ENCODE results near the gene DOK6.

The DOK6 gene

DNA sequence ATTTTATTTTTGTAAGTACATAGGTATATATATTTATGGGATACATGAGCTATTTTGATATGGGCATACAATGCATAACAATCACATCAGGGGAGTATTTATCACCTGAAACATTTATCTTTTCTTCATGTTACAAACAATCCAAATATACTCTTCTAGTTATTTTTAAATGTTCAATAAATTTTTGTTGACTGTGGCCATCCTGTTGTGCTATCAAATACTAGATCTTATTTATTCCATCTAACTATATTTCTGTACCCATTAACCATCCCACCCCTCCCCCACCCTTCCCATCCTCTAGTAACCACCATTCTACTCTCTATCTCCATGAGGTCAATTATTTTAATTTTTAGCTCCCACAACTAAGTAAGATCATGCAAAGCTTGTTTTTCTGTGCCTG lies 390.0 kb downstream of the DOK6 start:
- no peak overlapping the region for H3K4me3 ChIP-seq (replicated peaks in 1 of 2; ENCODE audit: low read depth in 2 of 2, low read length in 2 of 2)
- DNase-seq (ENCODE audit: low read depth in 2 of 2) = no peak
- TF ChIP-seq, protein P1, sequence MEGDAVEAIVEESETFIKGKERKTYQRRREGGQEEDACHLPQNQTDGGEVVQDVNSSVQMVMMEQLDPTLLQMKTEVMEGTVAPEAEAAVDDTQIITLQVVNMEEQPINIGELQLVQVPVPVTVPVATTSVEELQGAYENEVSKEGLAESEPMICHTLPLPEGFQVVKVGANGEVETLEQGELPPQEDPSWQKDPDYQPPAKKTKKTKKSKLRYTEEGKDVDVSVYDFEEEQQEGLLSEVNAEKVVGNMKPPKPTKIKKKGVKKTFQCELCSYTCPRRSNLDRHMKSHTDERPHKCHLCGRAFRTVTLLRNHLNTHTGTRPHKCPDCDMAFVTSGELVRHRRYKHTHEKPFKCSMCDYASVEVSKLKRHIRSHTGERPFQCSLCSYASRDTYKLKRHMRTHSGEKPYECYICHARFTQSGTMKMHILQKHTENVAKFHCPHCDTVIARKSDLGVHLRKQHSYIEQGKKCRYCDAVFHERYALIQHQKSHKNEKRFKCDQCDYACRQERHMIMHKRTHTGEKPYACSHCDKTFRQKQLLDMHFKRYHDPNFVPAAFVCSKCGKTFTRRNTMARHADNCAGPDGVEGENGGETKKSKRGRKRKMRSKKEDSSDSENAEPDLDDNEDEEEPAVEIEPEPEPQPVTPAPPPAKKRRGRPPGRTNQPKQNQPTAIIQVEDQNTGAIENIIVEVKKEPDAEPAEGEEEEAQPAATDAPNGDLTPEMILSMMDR (IDR thresholded peaks at IDR 0.05; ENCODE audit: low read depth, low read length) = no peak

DNA sequence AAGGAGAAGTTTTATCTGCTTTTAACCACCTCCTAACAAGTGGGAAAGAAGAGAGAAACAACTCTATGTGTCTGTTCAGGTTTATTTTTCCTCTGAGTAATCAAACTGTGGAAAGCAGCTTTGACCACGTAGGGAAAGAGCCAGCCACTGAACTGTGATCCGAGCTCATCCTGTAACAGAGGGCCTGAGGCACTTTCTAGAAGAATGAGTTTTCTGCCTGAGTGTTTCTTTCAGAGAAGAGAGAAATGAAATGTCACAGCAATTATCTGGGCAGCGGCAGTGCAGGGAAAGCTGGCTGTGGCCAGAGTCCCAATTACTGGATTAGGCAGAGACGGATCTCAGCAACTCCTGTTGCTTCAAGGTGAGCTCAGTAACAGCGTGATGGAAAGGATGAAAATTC lies 395.1 kb downstream of the DOK6 start:
- H3K4me3 ChIP-seq (replicated peaks in 1 of 2; ENCODE audit: low read depth in 2 of 2, low read length in 2 of 2) = no peak overlapping the region
- TF ChIP-seq, protein P1 (IDR thresholded peaks at IDR 0.05; ENCODE audit: low read depth, low read length) = no peak
- no peak for DNase-seq (ENCODE audit: low read depth in 2 of 2)

DNA sequence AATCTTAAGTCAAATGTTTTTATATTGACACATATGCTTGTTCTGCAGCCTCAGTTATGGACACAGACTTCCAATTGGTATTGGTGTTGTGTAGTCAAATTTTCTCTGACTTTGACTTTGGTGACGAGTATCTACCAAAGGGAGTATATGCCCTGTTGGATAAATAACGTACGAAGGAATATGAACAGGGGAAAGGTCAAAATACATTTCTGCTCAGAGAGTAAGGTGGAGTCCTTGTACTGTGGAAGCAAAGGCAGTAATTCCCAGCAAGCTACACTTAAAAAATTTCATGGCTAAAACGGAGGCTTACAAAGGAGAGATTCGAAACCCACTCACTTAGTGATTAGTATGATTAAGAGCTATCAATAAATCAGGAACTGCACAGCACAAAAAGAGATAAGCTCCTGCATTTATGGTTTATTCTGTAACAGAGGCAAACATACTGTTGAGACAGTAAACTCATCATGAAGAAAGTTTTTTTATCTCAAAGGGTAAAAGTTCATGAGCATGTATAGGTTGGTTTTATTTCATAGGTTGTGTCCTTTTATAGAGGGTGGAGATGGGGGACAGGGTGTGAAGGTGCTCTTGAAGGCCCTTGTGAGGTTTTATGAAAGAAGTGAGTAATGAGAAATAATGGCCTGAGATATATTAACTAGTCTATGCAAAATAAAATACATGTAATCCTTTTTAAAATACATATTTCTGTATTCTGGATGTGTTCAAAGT lies 404.3 kb downstream of the DOK6 start:
- no peak overlapping the region for H3K4me3 ChIP-seq (replicated peaks in 1 of 2; ENCODE audit: low read depth in 2 of 2, low read length in 2 of 2)
- TF ChIP-seq, protein P1 (IDR thresholded peaks at IDR 0.05; ENCODE audit: low read depth, low read length) = no peak
- DNase-seq (ENCODE audit: low read depth in 2 of 2) = no peak

DNA sequence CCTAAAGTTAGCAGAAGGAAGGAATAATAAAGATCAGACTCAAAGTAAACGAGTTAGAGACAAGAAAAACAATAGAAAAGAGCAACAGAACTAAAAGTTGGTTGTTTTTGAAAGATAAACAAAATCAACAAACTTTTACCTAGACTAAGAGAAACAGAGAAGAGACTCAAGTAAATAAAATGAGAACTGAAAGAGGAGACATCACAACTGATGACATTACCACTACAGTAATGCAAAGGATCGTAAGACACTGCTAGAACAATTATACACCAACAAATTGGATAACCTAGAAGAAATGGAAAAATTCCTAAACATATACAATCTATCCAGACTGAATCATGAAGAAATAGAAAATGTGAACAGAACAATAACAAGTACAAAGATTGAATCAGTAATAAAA lies 407.7 kb downstream of the DOK6 start:
- DNase-seq (ENCODE audit: low read depth in 2 of 2) = no peak
- H3K4me3 ChIP-seq (replicated peaks in 1 of 2; ENCODE audit: low read depth in 2 of 2, low read length in 2 of 2) = no peak overlapping the region
- TF ChIP-seq, protein P1 (IDR thresholded peaks at IDR 0.05; ENCODE audit: low read depth, low read length) = no peak

DNA sequence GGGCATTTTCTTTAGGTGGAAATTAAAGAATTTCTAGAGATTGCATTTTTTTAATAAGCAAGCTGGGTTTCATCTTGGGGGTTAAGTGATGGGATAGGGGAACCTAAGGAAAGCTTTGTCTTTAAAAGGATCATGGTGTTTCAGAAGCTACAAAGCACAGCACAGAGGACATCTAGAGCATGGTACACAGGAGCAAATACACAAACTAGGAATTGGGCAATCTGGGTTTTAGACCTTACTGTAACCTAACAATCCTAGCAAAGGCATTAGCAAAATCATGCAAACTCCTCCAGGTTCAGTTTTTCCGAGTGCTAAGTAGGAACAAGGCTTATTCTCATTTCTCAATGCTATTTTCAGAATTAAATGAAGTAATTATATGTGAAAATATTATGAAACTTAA lies 412.9 kb downstream of the DOK6 start:
- no peak overlapping the region for H3K4me3 ChIP-seq (replicated peaks in 1 of 2; ENCODE audit: low read depth in 2 of 2, low read length in 2 of 2)
- no peak for DNase-seq (ENCODE audit: low read depth in 2 of 2)
- TF ChIP-seq, protein P1 (IDR thresholded peaks at IDR 0.05; ENCODE audit: low read depth, low read length) = no peak

DNA sequence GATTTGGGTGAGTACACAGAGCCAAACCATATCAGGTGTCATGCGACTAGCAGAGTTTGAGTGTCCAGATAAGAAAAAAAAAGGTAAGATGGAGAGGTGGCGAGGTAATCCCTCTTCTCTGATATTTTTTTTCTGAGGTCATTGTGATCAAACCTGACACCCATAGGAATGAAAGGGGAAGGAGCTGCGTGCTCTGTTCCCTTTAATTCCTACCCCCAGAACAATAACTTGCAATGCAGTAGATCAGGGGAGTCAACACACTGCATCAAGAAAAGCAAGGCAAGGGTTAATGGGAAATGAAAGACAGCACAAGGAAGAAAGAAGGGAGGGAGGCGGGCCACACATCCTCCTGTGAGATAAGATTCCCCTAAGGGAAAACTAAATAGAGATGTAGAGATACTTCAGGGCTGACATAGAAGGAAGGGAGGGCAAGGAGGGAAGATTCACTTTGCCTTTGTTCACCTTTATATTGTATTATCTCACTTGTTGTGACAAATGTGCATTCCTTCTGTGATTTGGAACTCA lies 414.2 kb downstream of the DOK6 start:
- no peak overlapping the region for H3K4me3 ChIP-seq (replicated peaks in 1 of 2; ENCODE audit: low read depth in 2 of 2, low read length in 2 of 2)
- TF ChIP-seq, protein P1 (IDR thresholded peaks at IDR 0.05; ENCODE audit: low read depth, low read length) = no peak
- no peak for DNase-seq (ENCODE audit: low read depth in 2 of 2)
